IMR-90 (cell line): ENCODE data around the gene NOXA1.
"Not testable (repeated sequence)": the region's sequence is repeated elsewhere in the genome, so short reads cannot be mapped to it uniquely, and the experiment has no call there.

Source experiments
- BHLHE40 ChIP-seq: fragments of 150-350 bp; IDR thresholded peaks from 2 replicates; pipeline ENCODE4 v1.6.1; 2016; ENCODE audit warnings: mild to moderate bottlenecking, low read depth, low read length
- CEBPB ChIP-seq: IDR thresholded peaks from 2 replicates; pipeline ENCODE4 v1.6.1; 2012; ENCODE audit warnings: low read depth, low read length, improper control_type of control experiment
- CHD1 ChIP-seq: IDR thresholded peaks from 2 replicates; pipeline ENCODE4 v1.6.1; 2012; ENCODE audit warnings: low read depth, low read length, improper control_type of control experiment
- CTCF ChIP-seq: conservative IDR thresholded peaks from 2 replicates; pipeline ENCODE4 v1.5.1; 2012; ENCODE audit warnings: mild to moderate bottlenecking, low read depth, low read length, improper control_type of control experiment
- ELK1 ChIP-seq: fragments of 150-350 bp; IDR thresholded peaks from 2 replicates; pipeline ENCODE4 v1.6.1; 2016; ENCODE audit warnings: low read depth, mild to moderate bottlenecking, low read length, moderate library complexity, borderline replicate concordance
- MAFK ChIP-seq: IDR thresholded peaks from 2 replicates; pipeline ENCODE4 v1.6.1; 2012; ENCODE audit warnings: low read depth, low read length, improper control_type of control experiment
- MAZ ChIP-seq: IDR thresholded peaks from 2 replicates; pipeline ENCODE4 v1.6.1; 2012; ENCODE audit warnings: low read depth, mild to moderate bottlenecking, low read length, improper control_type of control experiment, moderate library complexity, borderline replicate concordance
- MXI1 ChIP-seq: IDR thresholded peaks from 2 replicates; pipeline ENCODE4 v1.6.1; 2012; ENCODE audit warnings: low read depth, mild to moderate bottlenecking, low read length, moderate library complexity, borderline replicate concordance
- NFE2L2 ChIP-seq: fragments of 150-350 bp; IDR thresholded peaks from 2 replicates; pipeline ENCODE4 v1.6.1; 2016; ENCODE audit warnings: low read depth, mild to moderate bottlenecking, low read length
- POLR2A ChIP-seq: IDR thresholded peaks from 2 replicates; pipeline ENCODE4 v1.6.1; 2012; ENCODE audit warnings: mild to moderate bottlenecking, low read depth, low read length
- RAD21 ChIP-seq: IDR thresholded peaks from 2 replicates; pipeline ENCODE4 v1.6.1; 2012; ENCODE audit warnings: low read length, improper control_type of control experiment
- RFX5 ChIP-seq: IDR thresholded peaks from 2 replicates; pipeline ENCODE4 v1.8.0; 2012; ENCODE audit warnings: low read depth, mild to moderate bottlenecking, low read length, moderate library complexity
- USF2 ChIP-seq: fragments of 150-350 bp; IDR thresholded peaks from 2 replicates; pipeline ENCODE4 v1.6.1; 2017; ENCODE audit warnings: mild to moderate bottlenecking, antibody characterized with exemption, low read length, low read depth

GRCh38 chr9:137378688-137379410 lies 44.3 kb upstream of the NOXA1 start:
- not testable (repeated sequence) for TF ChIP-seq CTCF, ELK1, RAD21, RFX5, MAZ, POLR2A, NFE2L2, USF2, CHD1, MAFK, CEBPB, BHLHE40, MXI1
